Measurements from ENCODE around the gene RTKN.

GRCh38 chr2:74417197-74417596, 24.5 kb downstream of the RTKN start:
- TF ChIP-seq POLR2AphosphoS5 (IDR thresholded peaks at IDR 0.05; ENCODE audit: low read depth, low read length) (no peak), REST (IDR thresholded peaks at IDR 0.05; ENCODE audit: insufficient read depth in 1 of 2, low read depth in 2 of 2, low read length in 2 of 2) (no peak), SIN3A (IDR thresholded peaks at IDR 0.05; ENCODE audit: borderline replicate concordance, insufficient read depth, low read length) (no peak), TAF1 (IDR thresholded peaks at IDR 0.05; ENCODE audit: borderline replicate concordance, insufficient read depth, low read length) (no peak)

All from PFSK-1 (cell line).